SH-SY5Y (cell line): ENCODE measurements around the gene PLA2R1.

Experiments used
- GATA2 ChIP-seq: IDR thresholded peaks from 2 replicates; pipeline ENCODE4 v1.6.1; 2011; ENCODE audit warnings: mild to moderate bottlenecking, low read depth, low read length
- GATA3 ChIP-seq: IDR thresholded peaks from 2 replicates; pipeline ENCODE4 v1.6.1; 2011; ENCODE audit warnings: low read depth, mild to moderate bottlenecking, low read length, moderate library complexity

- TF ChIP-seq GATA3 = no peak
- no peak for TF ChIP-seq GATA2
These were observed 80.1 kb downstream of the PLA2R1 start for GRCh38 chr2:159982270-159982669.
